ENCODE measurements around the gene CFAP52.
A peak's percentile ranks its signal among the peaks of the same experiment; 100 is the strongest.
"Not testable (repeated sequence)": the region's sequence is repeated elsewhere in the genome, so short reads cannot be mapped to it uniquely, and the experiment has no call there.

Gene CFAP52, protein sequence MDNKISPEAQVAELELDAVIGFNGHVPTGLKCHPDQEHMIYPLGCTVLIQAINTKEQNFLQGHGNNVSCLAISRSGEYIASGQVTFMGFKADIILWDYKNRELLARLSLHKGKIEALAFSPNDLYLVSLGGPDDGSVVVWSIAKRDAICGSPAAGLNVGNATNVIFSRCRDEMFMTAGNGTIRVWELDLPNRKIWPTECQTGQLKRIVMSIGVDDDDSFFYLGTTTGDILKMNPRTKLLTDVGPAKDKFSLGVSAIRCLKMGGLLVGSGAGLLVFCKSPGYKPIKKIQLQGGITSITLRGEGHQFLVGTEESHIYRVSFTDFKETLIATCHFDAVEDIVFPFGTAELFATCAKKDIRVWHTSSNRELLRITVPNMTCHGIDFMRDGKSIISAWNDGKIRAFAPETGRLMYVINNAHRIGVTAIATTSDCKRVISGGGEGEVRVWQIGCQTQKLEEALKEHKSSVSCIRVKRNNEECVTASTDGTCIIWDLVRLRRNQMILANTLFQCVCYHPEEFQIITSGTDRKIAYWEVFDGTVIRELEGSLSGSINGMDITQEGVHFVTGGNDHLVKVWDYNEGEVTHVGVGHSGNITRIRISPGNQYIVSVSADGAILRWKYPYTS

DNA sequence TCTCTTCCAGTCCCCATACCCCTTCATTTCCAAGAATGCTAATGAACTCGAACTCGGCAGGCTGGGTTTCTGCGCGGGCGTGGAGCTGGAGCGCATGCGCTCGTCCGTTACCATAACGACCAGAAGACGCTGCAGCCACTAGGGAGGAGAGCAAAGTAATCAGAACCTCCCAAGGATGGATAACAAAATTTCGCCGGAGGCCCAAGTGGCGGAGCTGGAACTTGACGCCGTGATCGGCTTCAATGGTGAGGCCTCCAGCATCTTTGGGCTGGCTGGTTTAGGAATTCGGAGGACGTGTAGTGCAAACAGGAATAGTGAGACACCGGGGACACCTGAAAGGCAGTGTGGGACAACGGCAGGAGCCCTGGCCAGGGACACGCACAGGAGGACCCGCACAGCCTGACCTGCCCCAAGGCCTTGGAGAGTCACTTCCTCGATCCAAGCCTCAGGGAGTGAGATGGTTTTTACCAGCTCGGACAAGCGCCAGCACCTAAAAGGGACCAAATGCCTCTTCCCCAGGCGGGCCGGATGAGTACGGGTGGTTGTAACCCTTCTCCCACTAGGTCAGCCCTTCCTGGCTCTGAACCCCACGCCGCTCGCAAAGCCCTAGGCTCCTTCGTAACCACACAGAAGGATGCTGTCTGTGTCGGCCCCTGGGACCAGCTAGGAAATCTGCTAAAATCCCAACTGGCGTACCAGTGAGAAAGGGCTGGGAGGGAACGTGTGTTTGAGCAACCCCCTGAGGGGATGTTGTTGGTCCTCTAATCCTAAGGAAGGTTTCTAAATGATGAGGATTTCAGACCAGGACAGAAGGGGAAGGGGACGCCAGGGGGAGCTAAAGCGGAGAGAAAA lies at the start of gene CFAP52:
Gene CFAP52, plus strand, starts transcription at position 122 of the 852 bp plus-strand sequence. Its CDS starts 54 bp downstream, at position 176.
- peak; percentile 79 for DNase-seq

DNA sequence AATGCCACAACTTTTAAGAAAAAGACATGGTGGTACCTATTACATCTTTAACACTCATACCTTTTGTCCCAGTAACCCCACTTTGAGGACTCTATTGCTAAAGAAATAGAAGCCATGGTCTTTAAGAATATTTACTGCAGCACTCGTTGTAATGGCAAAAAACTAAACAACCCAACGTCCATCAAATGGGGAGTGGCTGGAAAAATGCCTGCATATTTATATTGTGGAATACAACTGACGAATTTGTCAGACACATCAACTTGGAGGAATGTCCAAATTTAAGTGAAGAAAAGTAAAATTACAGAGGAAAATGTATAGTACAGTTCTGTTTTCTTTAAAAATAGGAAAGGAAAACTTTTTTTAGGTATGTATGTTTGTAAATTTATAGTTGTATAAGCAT lies 48.7 kb upstream of the CFAP52 start:
- no peak for DNase-seq

DNA sequence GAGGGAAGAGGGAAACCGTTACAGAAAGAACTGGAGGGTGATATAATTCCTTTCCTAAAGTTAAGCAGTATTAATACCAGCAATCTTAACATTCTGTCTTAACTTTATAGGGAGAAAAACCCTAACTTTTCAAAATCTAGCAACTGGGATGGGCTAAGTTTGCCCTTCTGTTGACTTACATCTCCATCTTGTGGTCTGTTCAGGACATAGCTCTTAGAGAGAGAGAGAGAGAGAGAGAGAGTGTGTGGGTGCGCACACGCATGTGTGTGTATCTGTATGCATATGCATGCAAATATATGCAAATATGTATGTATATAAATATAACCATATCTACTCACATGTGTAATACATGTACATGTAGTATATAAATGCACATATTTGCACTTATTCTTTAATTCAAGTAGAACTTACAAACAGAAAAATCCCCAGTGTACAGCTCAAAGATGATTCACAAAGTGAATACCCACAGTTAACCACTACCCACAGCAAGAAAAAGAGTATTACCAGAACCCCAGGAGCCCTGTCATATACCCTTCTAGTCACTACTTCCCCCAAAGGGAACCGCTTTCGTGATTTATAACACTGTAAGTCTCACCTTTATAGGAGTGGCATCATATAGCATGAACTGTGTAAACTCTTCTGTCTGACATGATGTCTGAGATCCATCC lies 47.3 kb upstream of the CFAP52 start:
- no peak for DNase-seq

DNA sequence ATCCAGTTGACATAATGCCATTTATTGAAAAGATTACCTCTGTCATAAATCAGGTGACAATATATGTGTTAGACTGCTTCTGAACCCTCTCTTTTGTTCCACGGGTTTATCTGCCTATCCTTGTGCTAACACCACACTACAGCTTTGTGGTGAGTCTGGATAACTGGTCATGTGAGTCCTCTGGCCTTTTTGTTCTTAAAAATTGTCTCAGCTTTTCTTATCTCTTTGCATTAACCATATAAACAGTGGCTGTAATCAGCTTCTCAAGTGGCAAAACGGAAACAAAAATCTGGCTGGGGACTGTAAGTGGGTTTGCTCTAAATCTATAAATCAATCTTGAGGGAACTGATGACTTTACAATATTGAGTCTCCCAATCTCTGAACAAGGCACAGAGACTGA lies 45.4 kb upstream of the CFAP52 start:
- no peak for DNase-seq

DNA sequence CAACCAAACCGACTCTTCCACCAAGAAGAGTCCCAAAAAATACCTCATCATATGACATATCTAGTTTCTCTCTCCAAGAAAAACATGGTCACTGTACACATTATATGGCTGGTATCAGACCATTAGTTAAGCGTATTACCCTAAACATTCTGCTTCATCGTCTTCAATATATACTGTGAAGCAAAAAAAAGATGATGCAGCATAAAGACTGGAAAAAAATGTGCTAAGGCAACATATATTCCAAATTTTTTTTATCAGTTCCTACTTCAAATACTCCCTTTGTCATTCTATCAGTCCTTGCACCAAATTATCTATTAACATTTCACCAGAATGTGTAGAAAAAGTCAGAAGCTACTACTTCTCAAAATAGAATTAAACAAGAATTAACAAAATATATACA lies 43.7 kb upstream of the CFAP52 start:
- DNase-seq = no peak

DNA sequence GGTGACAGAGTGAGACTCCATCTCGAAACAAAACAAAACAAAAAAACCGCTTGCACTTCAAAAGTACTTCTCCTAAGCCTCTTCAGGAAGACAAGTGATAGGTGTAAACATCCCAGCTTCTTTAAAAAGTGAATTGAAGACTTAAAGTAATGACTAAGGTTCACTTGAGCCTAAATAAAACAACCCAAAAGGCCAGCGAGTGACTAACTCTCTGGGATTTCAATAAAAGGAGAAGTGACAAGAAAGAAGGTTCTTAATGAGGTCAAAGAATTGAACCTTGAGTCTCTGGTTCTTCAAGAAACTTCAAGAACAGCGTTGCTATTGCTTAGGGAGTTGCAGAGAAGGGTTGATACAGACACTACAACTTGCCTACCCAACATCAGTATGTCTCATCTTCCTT lies 43.0 kb upstream of the CFAP52 start:
- DNase-seq = no peak

DNA sequence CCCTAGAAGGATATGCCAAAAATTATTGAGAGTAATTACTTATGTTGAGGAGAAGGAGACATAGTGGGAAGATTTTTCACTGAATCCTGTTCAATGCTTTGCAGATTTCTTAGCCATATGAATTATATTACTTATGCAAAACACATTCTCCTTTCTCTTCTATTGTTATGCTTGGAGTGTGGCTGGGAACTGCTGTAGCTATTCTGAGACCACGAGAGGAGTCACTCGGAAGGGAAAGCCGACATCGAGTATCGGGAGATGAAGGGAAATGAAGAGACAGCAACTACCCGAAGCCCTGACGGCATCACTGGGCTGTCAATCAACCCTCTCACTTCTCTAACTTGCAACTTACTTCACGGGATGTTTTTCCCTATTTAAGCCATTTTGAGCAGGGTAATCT lies 40.4 kb upstream of the CFAP52 start:
- no peak for DNase-seq

DNA sequence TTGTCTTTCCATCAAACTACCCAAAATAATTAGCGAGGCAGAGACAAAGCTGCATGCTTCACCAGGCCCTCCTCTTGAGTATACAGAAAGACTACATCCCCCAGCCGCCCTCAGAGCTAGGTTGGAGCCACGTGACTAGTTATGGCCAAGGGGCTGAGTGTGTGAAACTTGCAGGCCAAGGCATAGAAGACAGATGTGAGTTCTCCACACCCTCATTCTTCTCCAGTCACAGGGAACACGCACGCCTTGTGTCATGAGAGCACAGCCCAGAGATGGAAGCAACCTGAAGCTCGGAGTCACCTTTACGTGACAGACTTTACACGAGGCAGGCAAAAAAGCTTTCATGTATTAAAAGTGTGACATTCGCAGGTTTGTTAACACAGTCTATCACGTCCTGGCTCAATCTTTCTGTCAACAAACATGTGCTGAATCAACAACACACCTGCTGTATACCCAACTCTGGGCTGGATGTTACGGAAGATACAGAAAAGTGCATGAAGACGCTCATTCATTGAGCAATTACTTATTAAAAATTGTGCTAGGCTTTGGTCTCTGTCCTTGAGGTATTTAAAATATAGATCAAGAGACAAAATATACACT lies 39.2 kb upstream of the CFAP52 start:
- no peak for DNase-seq

DNA sequence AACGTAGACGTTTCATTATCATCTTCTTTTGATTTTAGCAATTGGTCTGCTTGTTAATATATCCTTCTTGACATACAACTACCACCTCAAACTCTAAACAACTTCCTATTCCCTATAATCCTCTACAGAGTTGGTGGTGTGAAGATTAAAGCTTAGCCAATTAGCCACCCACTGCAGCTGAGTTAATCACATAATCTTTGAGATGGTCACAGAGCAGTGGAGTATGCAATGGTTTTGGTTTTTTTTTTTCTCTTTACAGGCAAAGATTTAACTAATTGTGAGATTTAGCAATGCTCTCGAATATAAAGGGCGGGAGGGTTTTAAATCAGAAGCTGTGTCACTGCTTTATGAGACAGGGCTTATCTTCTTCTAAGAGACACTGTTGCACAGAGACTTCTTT lies 37.8 kb upstream of the CFAP52 start:
- no peak for DNase-seq

DNA sequence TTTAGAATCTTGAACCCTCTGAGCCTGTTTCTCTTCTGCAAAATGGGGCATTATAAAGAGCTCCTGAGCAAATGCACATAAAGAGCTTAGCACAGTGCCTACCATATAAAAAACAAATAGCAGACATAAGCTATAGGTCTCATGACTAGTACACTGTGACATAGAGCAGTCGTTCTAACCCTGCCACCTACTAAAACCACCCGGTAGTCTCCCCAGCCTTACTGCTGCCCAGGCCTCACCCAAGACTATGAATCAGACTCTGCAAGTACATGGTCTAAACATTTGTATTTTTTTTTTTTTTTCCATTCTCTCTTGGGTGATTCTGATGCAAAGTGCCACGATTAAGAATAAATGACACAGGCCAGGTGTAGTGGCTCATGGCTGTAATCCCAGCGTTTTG lies 34.7 kb upstream of the CFAP52 start:
- no peak for DNase-seq

DNA sequence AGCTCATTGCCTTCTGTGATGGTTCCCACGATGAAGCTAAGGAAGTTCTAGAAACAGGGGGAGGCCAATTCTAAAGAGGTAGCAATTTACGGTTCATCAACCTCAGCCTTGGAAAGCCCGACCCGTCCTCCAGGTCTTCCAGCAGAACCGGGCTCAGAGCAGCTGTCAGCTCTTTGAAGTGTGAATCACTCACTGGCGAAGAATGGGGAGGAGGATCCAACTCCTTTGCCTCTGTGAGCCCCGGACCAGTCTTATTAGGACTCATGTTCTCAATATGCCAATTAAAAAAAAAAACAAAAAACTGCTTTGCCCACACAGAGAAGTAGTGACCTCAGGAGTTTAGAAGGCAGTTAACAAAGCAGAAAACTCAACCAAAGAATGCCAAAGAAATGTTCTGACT lies 32.2 kb upstream of the CFAP52 start:
- no peak for DNase-seq

DNA sequence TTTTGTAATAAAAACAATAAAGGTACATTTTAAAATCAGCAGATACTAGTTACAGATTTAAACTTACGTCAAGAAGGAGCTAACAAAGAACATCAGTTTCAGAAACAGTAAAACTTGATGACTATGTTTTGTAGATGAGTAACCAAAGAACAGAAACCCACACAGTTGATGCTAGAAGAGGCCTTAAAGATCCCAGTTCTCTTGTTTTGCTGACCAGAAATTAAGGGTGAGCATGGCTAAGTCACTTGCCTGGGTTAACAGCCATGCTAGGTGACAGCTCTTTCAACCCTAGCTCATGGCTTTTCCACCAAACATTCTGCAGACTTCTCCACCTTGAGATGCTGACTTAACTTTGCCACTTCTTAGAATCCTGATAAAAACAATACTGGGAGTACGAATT lies 27.2 kb upstream of the CFAP52 start:
- no peak for DNase-seq

DNA sequence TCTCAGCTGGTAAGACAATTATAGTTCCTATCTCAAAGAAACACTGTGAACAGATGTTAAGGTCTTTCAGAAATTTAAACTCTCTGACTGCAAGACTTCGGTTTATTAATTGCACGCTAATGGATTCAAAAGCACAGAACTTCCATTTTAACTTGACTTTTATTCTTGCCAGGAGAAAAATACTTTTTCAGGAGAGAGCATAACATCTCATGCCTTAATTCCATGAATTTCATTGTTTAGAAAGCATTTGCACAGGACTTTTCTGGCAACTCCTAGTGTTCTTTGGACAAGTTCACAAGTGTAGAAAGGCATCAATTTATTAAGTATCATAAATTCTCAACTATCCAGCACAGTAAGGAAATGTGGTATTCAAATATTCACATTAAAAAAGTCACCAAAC lies 23.3 kb upstream of the CFAP52 start:
- no peak for DNase-seq

DNA sequence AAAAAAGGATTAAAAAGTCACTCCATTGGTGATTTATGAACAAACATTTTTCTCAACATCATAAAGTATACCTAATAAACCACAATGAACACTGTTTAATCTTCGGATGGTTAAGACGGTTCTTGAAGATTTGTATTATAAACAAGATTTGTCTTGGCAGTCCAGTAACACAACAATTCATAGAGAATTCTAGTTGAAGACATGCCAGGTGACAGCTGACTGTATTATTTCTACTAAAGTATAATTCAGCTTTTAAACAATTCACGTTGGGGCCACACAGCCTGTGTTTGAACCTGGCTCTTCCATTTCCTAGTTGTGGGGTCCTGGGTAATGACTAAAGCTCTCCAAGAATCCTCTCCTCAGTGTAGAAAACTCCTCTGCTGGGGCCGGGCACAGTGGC lies 22.8 kb upstream of the CFAP52 start:
- DNase-seq = no peak

DNA sequence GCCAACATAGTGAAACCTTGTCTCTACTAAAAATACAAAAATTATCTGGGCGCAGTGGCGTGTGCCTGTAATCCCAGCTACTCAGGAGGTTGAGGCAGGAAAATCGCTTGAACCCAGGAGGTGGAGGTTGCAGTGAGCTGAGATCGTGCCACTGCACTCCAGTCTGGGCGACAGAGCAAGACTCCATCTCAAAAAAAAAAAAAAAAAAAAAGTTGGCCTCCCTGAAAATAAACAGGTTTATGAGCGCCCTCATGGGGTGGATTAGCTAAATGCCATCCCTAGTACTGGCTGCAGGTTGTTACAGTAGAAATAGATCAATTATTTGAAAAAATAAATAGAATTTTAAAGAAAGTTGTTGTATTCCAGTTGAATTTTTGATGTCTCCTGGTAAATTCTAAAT lies 21.7 kb upstream of the CFAP52 start:
- DNase-seq = peak; percentile 27

DNA sequence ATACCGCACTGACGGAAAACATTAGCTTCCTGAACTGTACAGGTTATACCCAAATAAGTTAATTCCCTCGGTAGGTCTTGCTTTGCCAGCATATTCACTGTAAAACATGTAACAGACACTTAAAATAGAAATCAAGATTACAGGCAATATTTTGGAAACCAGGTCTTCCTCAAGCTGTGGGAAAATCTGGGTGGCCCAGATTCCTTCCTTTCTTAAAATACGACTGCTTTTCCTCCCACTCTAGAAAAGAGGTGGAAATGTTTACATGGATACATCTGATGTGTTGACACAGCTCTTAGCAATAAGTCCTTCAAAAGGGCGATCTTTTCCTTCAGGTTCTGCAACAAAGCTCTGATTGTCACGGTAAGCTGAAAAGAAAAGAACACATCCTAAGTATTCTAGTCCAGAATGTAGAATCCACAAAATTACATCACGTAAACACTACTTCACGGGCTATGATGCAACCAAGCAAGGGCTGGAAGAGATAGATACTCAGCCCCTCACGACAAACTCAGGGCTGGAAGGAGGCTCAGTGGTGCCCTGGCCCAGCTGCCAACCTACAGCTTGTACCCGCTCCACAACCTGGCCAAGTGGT lies 19.2 kb upstream of the CFAP52 start:
- DNase-seq = no peak

DNA sequence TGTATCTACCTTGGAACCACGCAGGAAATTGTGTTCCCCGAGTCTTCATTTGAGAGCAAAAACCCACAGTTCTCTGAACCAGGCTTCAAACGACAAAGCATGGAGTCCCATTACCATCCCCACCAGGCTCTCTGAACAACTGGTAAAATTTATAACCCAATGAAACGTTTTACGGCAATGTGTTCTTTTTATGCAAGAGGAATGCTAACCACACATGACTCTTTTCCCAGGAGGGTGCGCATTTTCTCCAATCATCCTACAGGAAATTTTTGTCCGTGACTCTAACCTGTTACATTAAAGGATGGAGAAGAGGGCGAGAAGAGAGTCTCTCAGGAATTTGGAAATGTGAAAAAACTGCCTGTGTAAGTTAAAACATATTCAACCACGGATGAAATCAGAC lies 18.6 kb upstream of the CFAP52 start:
- DNase-seq = no peak

DNA sequence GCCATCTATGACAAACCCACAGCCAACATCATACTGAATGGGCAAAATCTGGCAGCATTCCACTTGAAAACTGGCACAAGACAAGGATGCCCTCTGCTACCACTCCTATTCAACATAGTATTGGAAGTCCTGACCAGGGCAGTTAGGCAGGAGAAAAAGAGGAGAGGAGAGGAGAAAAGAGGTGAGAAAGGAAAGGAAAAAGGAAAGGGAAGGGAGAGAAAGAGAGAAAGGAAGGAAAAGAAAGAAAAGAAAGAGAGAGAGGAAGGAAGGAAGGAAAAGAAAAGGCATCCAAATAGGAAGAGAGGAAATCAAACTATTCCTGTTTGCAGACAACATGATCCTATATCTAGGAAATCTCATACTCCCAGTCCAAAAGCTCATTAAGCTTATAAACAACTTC lies 12.3 kb upstream of the CFAP52 start:
- DNase-seq = no peak

DNA sequence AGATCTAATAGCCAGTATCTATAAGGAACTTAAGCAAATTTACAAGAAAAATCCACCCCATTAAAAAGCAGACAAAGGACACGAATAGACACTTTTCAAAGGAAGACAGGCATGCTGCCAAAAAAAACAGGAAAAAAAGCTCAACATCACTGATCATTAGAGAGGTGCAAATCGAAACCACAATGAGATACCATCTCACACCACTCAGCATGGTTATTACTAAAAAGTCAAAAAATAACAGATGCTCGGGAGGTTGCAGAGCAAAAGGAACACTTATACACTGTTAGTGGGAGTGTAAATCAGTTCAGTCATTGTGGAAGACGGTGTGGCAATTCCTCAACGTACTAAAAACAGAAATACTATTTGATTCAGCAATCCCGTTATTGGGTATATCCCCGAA lies 10.4 kb upstream of the CFAP52 start:
- no peak for DNase-seq

DNA sequence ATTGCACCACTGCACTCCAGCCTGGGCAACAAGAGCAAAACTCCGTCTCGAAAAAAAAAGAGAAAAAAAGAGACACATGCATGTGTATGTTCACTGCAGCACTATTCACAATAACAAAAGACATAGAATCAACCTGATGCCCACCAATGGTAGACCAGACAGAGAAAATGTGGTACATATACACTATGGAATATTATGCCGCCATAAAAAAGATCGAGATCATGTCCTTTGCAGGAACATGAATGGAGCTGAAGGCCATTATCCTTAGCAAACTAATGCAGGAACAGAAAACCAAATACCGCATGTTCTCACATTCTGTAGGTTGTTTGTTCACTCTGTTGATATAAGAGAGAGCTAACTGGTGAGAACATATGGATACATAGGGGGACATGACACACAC lies 9.7 kb upstream of the CFAP52 start:
- DNase-seq = not testable (repeated sequence)

DNA sequence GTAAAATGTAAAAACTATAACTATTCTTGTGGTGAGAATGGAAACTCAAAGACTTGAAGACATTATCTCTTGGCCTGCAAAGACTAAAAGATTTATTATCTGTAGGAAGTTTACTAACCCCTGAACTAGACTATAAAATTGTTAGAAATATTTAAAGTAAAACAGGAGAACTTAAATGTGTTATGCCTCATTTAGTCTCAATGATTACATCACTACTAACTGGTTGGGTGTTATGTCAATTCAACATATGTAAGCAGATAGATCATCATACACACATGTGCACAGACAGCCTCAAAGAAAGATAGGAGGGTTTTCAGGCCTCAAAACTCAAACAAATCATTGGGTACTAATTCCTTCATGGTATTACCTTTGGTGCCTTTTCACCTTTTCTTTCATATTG lies 8.4 kb upstream of the CFAP52 start:
- DNase-seq = no peak

DNA sequence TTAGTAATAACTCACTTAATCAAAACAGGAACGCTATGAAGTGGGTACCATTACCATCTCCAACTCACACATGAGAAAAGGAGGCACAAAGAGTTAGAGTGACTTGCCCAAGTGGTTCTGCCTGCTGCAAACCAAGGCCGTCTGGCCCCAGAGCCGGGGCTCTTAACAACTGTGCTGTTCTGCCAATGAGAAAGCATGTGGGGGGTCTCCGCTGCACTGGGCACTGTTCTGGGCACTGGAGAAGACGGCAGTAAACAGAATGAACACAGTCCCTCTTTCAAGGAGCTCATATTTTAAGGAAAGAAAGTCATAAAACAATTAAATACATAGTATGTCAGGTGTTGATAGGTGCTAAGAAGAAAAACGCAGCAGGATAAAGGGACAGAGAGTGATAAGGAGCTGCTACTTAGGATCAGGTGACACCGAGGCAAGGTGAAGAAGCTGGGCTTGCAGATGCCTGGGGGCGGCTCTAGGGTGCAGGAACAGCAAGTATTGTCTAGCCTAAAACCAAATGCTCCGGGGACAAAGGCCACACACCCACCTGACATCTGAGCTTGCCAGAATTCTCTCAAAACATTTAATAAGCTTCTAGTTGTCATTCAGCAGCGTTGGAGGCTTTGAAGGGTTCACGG lies 7.4 kb upstream of the CFAP52 start:
- DNase-seq = no peak
